A673 (cell line): ENCODE data around the gene FBXW12. TPM values are rescaled to one million over a fixed set of nuclear protein-coding genes. Genes with fewer than 3 reads are reported as not detected.
A peak's percentile ranks its signal among the peaks of the same experiment; 100 is the strongest.

Source experiments
- BruUV-seq: library from RNA; stranded (reverse); fragments of 400-500 nt; replicated peaks from 2 replicates; lab custom pipeline; 2021; lab: Mats Ljungman, UMichigan
- CTCF ChIA-PET: fragments of 300-600 bp; sonication (Branson Sonifier 250); formaldehyde crosslinking; loops from one replicate; lab custom pipeline; 2022; ENCODE audit warnings: antibody characterized with exemption; lab: Charles Lee
- POLR2A ChIA-PET: fragments of 300-600 bp; sonication (Branson Sonifier 250); formaldehyde crosslinking; loops from one replicate; lab custom pipeline; 2022; ENCODE audit warnings: antibody characterized with exemption; ENCODE audit not compliant: low non-redundant PET; lab: Charles Lee
- DNase-seq: peaks from one replicate; pipeline ENCODE4 v3.0.0-alpha.2; 2015; ENCODE audit warnings: low spot score
- H3K27ac ChIP-seq: fragments of 200-600 bp; sonication (generic); 2 replicates; pipeline ENCODE4 v1.5.1; 2016; ENCODE audit warnings: mixed run types, low read depth, mild to moderate bottlenecking, mixed read lengths, antibody characterized with exemption, low read length; ENCODE audit not compliant: poor library complexity, severe bottlenecking
- H3K27me3 ChIP-seq: fragments of 200-600 bp; sonication (generic); replicated peaks from 2 replicates; pipeline ENCODE4 v1.6.1; 2017; ENCODE audit warnings: mixed run types, low read depth, mild to moderate bottlenecking, mixed read lengths, antibody characterized with exemption, low read length; ENCODE audit not compliant: insufficient read depth, poor library complexity
- H3K36me3 ChIP-seq: fragments of 200-600 bp; sonication (generic); 2 replicates; pipeline ENCODE4 v1.6.1; 2016; ENCODE audit warnings: mixed run types, mild to moderate bottlenecking, mixed read lengths, antibody characterized with exemption, low read length; ENCODE audit not compliant: insufficient read depth, poor library complexity, severe bottlenecking
- H3K4me1 ChIP-seq: fragments of 200-600 bp; sonication (generic); 2 replicates; pipeline ENCODE4 v1.6.1; 2017; ENCODE audit warnings: mixed run types, mild to moderate bottlenecking, mixed read lengths, antibody characterized with exemption, low read length; ENCODE audit not compliant: insufficient read depth, poor library complexity, severe bottlenecking
- H3K4me3 ChIP-seq: fragments of 200-600 bp; sonication (generic); 2 replicates; pipeline ENCODE4 v1.5.1; 2016; ENCODE audit warnings: low read depth, mixed run types, mild to moderate bottlenecking, mixed read lengths, low read length; ENCODE audit not compliant: poor library complexity, severe bottlenecking
- H3K9me3 ChIP-seq: fragments of 200-600 bp; sonication (generic); 2 replicates; pipeline ENCODE4 v1.6.1; 2016; ENCODE audit warnings: mixed run types, low read depth, mild to moderate bottlenecking, mixed read lengths, antibody characterized with exemption, low read length; ENCODE audit not compliant: poor library complexity, severe bottlenecking
- CTCF ChIP-seq: fragments of 300-800, 200-600 bp; sonication (generic); conservative IDR thresholded peaks from 2 replicates; pipeline ENCODE4 v1.5.1; 2017; ENCODE audit warnings: low read depth, mild to moderate bottlenecking, antibody characterized with exemption, low read length, moderate library complexity, mixed read lengths
- EZH2 ChIP-seq: fragments of 200-600 bp; sonication (generic); IDR thresholded peaks from 2 replicates; pipeline ENCODE4 v1.6.1; 2017; ENCODE audit warnings: borderline replicate concordance, low read depth, mild to moderate bottlenecking, mixed read lengths, antibody characterized with exemption, low read length; ENCODE audit not compliant: poor library complexity, severe bottlenecking
- intact Hi-C: fragments of 100-400 bp; cut with micrococcal nuclease; formaldehyde crosslinking; loops from one replicate; pipeline ENCODE4 v1.10.0; 2022; ENCODE audit not compliant: unreplicated experiment
- total RNA-seq: library from RNA; stranded (reverse); gene quantifications from 2 replicates; pipeline ENCODE4 v1.2.3, GENCODE V29; 2021

The FBXW12 gene
- total RNA-seq, 1 experiment from 2014 or later: 0.60 TPM

GRCh38 chr3:48439820-48440589, 68.0 kb downstream of the FBXW12 start, which contains the start of the genes CCDC51 and TMA7:
Gene CCDC51, minus strand, starts transcription at chr3:48440119. Its CDS starts 4,991 bp downstream, at chr3:48435128.
Gene TMA7, plus strand, starts transcription at chr3:48440257. Its CDS starts 40 bp downstream, at chr3:48440297.
- CTCF ChIA-PET: interaction anchor here (0.6 to 1.2 kb wide), 3 partner anchors 39 to 118 kb away, joined by 3 read pairs; no protein-coding TSS in a partner anchor
- no peak for TF ChIP-seq CTCF
- no peak for TF ChIP-seq EZH2
- DNase-seq: peak; percentile 93
- H3K36me3 ChIP-seq: peaks cover 6% of the 10 kb centered on the region
- POLR2A ChIA-PET: interaction anchor here (0.7 kb wide), 1 partner anchor 69 kb away, joined by 3 read pairs; no protein-coding TSS in a partner anchor
- H3K27me3 ChIP-seq: no peaks in the 10 kb centered on the region
- H3K9me3 ChIP-seq: no peaks in the 10 kb centered on the region
- peak within 1 kb of the TSS; percentile 74 for H3K4me3 ChIP-seq
- peak within 1 kb of the TSS; percentile 80 for H3K27ac ChIP-seq
- intact Hi-C loops: loop anchor here (5.0 kb wide), 1 partner anchor 38 kb away; no protein-coding TSS in a partner anchor
- H3K4me1 ChIP-seq: no peaks in the 10 kb centered on the region
- BruUV-seq: no TSS peak

- intact Hi-C loops: no loop called here
- H3K4me1 ChIP-seq: no peaks in the 10 kb centered on the region
- H3K9me3 ChIP-seq: no peaks in the 10 kb centered on the region
- ChIA-PET CTCF (no interaction called here), POLR2A (no interaction called here)
- no peaks in the 10 kb centered on the region for H3K27me3 ChIP-seq
- H3K36me3 ChIP-seq: peaks cover 6% of the 10 kb centered on the region
- TSS peak; percentile 75 for BruUV-seq
- DNase-seq: no peak
- TF ChIP-seq EZH2: no peak
- no peak for TF ChIP-seq CTCF
- H3K4me3 ChIP-seq: peak overlapping the region; percentile 74
- peak overlapping the region; percentile 80 for H3K27ac ChIP-seq
Measured at GRCh38 chr3:48440590-48440958, 68.6 kb downstream of the FBXW12 start.

GRCh38 chr3:48441940-48442339, 69.9 kb downstream of the FBXW12 start:
- ChIA-PET POLR2A (no interaction called here), CTCF (no interaction called here)

More at GRCh38 chr3:48441940-48442339, 69.9 kb downstream of the FBXW12 start:
- Histone ChIP-seq H3K9me3 (no peaks in the 10 kb centered on the region), H3K36me3 (peaks cover 6% of the 10 kb centered on the region), H3K27me3 (no peaks in the 10 kb centered on the region), H3K4me1 (no peaks in the 10 kb centered on the region), H3K4me3 (peak overlapping the region; percentile 74), H3K27ac (no peak overlapping the region)
- BruUV-seq: no TSS peak
- intact Hi-C loops: no loop called here
- DNase-seq: no peak
- TF ChIP-seq CTCF: no peak
- TF ChIP-seq EZH2: no peak

Other genes with a start within 250 kb of the FBXW12 start
- 29.5 and 34.6 TPM in 2 replicates for gene CDC25A, start 183.8 kb upstream of the FBXW12 start, total RNA-seq
- not detected in 2 replicates for gene CAMP, start 148.7 kb upstream of the FBXW12 start, total RNA-seq
- 25.6 and 26.7 TPM in 2 replicates for gene ZNF589, start 131.1 kb upstream of the FBXW12 start, total RNA-seq
- gene NME6, start 70.9 kb upstream of the FBXW12 start, total RNA-seq: 12.0 and 13.5 TPM in 2 replicates
- gene SPINK8, start 38.6 kb upstream of the FBXW12 start, total RNA-seq: not detected in 2 replicates
- gene PLXNB1, start 57.9 kb downstream of the FBXW12 start, total RNA-seq: 24.6 and 38.0 TPM in 2 replicates
- 11.7 and 11.8 TPM in 2 replicates for gene CCDC51, start 67.9 kb downstream of the FBXW12 start, total RNA-seq
- 118 and 152 TPM in 2 replicates for gene TMA7, start 68.0 kb downstream of the FBXW12 start, total RNA-seq
- gene ATRIP, start 74.5 kb downstream of the FBXW12 start, total RNA-seq: 9.5 and 9.7 TPM in 2 replicates
- 61.8 and 63.5 TPM in 2 replicates for gene SHISA5, start 132.0 kb downstream of the FBXW12 start, total RNA-seq
- gene PFKFB4, start 184.6 kb downstream of the FBXW12 start, total RNA-seq: 5.0 and 7.2 TPM in 2 replicates
- gene UCN2, start 191.6 kb downstream of the FBXW12 start, total RNA-seq: 0.49 and 0.81 TPM in 2 replicates
- 16.4 and 24.8 TPM in 2 replicates for gene COL7A1, start 223.1 kb downstream of the FBXW12 start, total RNA-seq
- 189 and 215 TPM in 2 replicates for gene UQCRC1, start 237.4 kb downstream of the FBXW12 start, total RNA-seq
- 0.50 TPM in 1 of 2 replicates, not detected in the other for gene TMEM89, start 249.6 kb downstream of the FBXW12 start, total RNA-seq